Measurements from ENCODE around the gene SLC22A31. TPM values are rescaled to one million over a fixed set of nuclear protein-coding genes. Genes with fewer than 3 reads are reported as not detected.

The SLC22A31 gene
- total RNA-seq, 1 donor from 2014 or later, result not detected

- no peak for ATAC-seq
These were observed 53.1 kb downstream of the SLC22A31 start for GRCh38 chr16:89147085-89147817.

GRCh38 chr16:89146211-89147005 is 53.9 kb downstream of the SLC22A31 start:
- ATAC-seq, result no peak

Other genes starting within 250 kb of the SLC22A31 start
- 1.1 TPM for gene CBFA2T3, start 223.3 kb downstream of the SLC22A31 start, total RNA-seq
- gene ACSF3, start 106.7 kb downstream of the SLC22A31 start, total RNA-seq, result 14.1 TPM
- gene CDH15, start 28.8 kb downstream of the SLC22A31 start, total RNA-seq, result not detected
- gene ZNF778, start 17.2 kb upstream of the SLC22A31 start, total RNA-seq, result 5.3 TPM